GM12874 (cell line): ENCODE measurements around the gene ST6GALNAC6.

Experiments
- CTCF ChIP-seq: IDR thresholded peaks from 2 replicates; pipeline ENCODE4 v1.5.1; 2011; ENCODE audit warnings: low read depth, mild to moderate bottlenecking, control low read depth, low read length, moderate library complexity; ENCODE audit not compliant: insufficient read depth

The ST6GALNAC6 gene

GRCh38 chr9:127899128-127899943 lies at the start of gene ST6GALNAC6:
TSS of gene ST6GALNAC6 (minus strand) at chr9:127899603. CDS start at chr9:127897981, 1,622 bp downstream.
- no peak for TF ChIP-seq CTCF

GRCh38 chr9:127947841-127948710 lies 48.7 kb upstream of the ST6GALNAC6 start:
- TF ChIP-seq CTCF: no peak

GRCh38 chr9:127946728-127947127 lies 47.3 kb upstream of the ST6GALNAC6 start:
- no peak for TF ChIP-seq CTCF

GRCh38 chr9:127945942-127946341 lies 46.5 kb upstream of the ST6GALNAC6 start:
- no peak for TF ChIP-seq CTCF

GRCh38 chr9:127945338-127945737 lies 45.9 kb upstream of the ST6GALNAC6 start:
- TF ChIP-seq CTCF: no peak

- TF ChIP-seq CTCF: no peak
Observed at GRCh38 chr9:127944586-127945218, 45.3 kb upstream of the ST6GALNAC6 start.

- TF ChIP-seq CTCF: peak; percentile 98
Observed at GRCh38 chr9:127943731-127944144, 44.3 kb upstream of the ST6GALNAC6 start.
